AG08396 (cell line): ENCODE results near the gene ANKRD33.

Experiments used
- DNase-seq: peaks from one replicate; pipeline ENCODE4 v3.0.0; 2012; ENCODE audit warnings: low spot score, mixed read lengths

Gene ANKRD33

GRCh38 chr12:51887476-51888315 lies at the start of gene ANKRD33:
TSS of gene ANKRD33 (plus strand) at chr12:51888103. CDS start at chr12:51888187, 84 bp downstream.
- DNase-seq: no peak

DNA sequence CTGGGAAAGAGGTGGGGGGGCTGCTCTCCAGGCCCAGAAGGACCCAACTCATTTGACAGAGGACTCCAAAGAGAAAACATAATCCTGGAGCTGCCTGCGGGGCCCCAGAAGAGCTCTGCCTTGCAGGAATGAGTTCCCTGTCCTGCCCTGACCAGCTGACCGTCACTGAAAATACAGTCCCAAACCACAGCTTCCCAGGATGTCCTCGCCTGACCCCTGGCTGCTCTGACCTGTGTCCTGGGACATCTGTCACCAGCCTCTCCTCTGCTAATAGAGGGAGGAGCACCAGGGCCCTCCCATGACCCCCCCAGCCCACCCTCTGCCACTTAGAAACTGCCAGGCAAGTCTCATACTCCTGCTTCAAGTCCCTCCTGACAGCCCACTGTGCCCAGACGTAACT lies 49.1 kb upstream of the ANKRD33 start:
- no peak for DNase-seq

DNA sequence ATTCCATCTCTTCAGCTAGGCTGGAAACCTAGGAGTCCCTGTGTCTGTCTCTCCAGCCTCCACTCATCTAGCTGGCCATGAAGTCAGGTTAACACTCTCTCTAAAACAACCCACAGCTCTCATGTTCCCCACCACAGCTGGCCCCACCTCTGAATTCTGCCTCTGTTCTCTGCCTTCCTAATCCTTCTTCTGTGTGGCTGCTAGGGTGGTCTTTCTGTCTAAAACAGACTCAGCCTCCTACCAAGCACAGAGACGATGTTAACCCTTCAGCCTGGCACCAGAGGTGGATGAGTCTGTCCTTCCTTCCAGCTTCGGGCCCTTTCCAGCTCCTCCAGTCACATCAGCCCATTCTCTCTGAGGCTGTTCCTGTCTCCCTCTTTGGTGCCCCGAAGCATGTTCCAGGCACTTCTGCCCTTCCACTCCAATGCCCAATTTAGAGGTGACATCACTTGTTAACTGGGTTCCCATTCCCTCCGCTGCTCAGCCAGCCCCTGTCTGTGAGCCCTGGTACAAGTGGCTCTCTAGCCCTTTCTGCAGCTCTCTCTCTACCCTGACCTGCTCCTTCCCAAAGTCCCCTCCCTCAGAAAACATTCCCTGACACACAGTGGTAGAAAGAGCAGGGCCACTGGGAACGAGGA lies 48.5 kb upstream of the ANKRD33 start:
- DNase-seq: no peak

- no peak for DNase-seq
These were observed 46.9 kb upstream of the ANKRD33 start for GRCh38 chr12:51840966-51841365.

GRCh38 chr12:51841727-51842126 lies 46.2 kb upstream of the ANKRD33 start:
- no peak for DNase-seq

DNA sequence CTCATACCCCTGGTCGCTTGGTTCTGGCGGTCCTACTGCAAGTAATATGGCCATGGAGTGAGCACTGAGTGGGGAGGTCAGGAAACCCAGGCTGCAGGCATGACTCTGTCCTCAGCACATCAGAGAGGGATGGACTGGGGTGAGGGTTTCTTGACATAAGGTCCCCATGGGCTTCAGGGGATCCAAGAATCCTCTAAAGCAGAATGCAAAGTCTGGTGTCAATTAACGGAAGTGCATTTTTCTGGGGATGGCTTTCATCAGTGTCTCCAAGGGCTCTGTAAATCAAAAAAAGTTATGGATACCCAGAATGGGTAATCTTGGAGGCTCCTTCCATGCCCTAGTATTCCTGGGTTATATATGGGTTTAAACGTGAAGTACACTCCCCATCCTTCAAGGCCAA lies 43.0 kb upstream of the ANKRD33 start:
- DNase-seq: no peak

DNA sequence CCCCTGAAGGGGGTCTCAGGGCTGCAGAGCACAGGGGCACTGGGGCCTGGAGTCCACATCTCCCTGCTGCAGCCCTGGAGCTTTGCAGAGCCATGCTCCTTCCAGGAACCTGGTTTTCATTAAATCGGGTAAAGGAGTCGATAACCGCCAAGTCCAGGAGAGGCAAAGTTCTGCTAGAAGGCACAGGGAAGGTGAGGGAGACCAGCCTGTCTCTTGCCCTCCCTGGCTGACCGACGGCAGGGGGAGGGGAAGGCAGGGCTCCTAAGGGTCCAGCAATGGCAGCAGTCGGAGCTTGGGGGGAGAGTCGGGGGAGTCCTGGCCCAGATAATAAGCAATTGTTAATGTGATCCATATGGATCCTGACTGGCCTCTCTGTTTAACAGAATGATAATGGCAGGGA lies 42.4 kb upstream of the ANKRD33 start:
- DNase-seq: no peak

GRCh38 chr12:51846271-51846691 lies 41.6 kb upstream of the ANKRD33 start:
- DNase-seq: no peak

- peak; percentile 77 for DNase-seq
These were observed 40.8 kb upstream of the ANKRD33 start for GRCh38 chr12:51846911-51847642.

DNA sequence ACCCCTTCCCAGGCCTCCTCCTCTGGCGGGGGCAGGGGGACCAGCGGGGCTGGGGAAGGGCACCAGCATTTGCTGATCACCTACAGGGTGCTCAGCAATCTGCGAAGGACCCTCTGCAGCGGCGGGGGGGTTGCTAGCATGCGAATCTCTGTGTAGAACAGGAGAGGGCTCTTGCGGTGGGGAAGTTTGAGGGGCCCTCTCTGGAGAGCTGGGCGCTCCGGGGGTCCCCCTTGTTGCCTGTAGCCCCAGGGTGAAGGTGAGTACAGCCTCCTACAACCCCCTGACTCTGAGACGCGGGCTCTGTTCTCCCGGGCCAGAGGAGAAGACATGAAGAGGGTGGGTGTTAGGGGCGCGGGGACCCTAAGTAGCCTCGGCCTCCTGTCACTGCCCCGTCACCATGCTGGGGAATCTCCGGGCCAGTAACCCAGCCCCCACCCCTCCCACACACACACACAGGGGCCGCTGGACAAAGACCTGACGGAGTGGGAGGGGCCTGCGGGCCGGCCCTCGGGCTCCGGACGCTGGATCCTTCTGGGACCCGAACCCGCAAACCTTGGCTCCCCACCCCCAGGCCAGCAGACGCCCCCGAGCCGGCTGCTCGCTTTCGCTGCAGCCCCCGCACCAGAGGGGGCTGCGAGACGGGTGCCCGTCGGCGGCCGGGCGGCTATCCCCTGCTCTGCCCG lies 40.1 kb upstream of the ANKRD33 start:
- peak; percentile 54 for DNase-seq

- DNase-seq: peak; percentile 36
These were observed 39.6 kb upstream of the ANKRD33 start, which contains the start of gene FIGNL2 for GRCh38 chr12:51848326-51848727. TSS of gene FIGNL2 (minus strand) at chr12:51848718. CDS start at chr12:51822413, 26,305 bp downstream.

DNA sequence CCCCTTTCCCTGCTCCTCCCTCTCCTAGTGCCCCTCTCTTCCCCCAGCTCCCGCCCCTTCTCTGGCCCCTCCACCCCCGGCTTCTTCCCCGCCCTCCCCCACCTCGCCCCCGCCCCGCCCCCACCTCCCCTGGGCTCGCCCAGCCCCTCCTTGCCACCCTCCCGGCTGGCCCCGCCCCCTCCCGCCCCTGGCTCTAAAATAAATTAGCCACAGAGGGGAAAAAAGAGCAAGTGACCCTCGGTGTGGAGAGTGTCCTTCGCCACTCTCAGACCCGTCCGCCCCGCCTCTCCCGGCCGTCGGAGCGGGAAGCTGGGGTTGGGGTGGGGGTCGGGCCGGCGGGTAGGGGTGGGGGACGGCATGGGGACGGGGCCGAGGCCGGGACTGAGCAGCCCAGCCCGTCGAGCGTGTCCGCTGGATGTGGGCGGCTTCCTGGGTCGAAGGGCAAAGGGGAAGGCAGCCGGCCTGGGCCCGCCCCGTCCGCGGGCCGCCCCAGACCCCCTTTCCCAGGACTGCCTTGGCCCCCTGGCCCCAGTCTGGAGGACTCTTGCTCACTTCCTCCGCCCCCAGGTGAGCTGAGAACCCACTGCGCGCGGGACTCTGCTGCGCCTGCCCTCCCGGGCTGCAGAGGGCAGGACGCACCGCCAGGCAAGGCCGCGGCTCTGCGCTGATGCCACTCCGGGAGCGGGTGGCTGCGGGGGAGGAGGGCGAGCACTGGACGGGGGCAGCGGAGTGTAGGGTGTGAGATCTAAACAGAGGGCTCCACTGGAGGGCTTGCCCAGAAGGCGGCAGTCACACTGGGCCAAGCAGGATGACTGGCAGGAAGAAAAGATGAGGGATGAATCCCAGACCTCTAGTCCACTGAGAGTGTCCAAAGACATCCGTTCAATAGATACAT lies 38.8 kb upstream of the ANKRD33 start:
- DNase-seq: no peak

DNA sequence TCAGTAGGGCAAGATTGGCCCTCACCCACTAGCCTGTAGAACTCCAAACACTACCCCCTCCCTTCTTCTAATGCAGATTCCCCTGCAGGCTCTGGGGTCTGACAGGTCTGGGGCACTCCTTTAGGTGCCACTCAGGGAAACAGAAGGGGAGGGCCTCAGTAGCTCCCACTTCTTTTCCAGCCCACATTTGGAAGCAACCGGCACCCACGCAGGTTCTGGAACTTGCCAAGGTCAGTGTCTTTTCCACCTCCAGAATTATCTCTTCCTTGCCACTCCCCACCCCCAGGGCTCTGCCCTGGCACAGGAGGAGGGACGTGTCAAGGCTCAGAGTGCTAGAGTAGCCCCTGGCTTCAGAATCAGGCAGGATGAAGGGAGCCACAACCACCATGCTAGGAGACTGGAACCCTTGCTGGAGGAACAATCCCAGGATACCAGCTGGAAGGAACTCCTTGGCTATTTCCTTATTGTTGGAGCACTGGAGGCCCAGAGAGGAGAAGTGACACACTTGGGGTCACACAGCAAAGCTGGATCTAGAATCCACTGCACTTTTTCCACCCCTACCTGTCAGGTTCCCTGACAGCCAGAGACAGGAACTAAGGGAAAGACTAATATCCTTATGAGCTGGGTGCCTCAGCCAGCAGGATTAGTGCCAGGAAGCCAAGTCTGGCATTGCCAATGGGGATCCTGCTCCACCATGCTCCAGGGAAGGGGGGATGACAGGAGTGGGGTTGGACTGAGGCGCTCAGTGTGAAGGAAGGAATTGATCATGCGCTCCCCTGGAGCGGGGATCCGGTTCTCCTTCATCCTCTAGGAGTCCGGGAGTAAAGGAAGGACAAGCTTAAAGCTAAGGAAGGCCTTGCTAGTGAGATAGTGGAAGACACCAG lies 37.6 kb upstream of the ANKRD33 start:
- no peak for DNase-seq

DNA sequence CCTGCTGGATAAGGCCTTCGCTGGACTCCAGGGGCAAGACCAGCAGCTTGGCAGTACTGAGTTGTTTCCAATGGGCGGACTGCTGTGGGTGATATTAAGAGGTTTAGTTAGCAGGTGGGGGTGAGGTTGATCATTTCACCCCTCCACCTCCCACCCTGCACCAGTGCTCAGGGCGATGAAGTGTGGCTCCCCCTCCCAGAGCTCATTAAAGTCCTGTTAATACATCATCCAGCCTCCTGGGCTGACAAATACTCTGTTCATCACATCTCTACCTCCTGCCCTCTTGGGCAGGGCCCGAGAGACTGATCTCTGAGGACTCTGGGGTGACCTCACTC lies 37.0 kb upstream of the ANKRD33 start:
- no peak for DNase-seq

- no peak for DNase-seq
These were observed 36.3 kb upstream of the ANKRD33 start for GRCh38 chr12:51851413-51852124.

- DNase-seq: no peak
These were observed 35.3 kb upstream of the ANKRD33 start for GRCh38 chr12:51852404-51853137.

DNA sequence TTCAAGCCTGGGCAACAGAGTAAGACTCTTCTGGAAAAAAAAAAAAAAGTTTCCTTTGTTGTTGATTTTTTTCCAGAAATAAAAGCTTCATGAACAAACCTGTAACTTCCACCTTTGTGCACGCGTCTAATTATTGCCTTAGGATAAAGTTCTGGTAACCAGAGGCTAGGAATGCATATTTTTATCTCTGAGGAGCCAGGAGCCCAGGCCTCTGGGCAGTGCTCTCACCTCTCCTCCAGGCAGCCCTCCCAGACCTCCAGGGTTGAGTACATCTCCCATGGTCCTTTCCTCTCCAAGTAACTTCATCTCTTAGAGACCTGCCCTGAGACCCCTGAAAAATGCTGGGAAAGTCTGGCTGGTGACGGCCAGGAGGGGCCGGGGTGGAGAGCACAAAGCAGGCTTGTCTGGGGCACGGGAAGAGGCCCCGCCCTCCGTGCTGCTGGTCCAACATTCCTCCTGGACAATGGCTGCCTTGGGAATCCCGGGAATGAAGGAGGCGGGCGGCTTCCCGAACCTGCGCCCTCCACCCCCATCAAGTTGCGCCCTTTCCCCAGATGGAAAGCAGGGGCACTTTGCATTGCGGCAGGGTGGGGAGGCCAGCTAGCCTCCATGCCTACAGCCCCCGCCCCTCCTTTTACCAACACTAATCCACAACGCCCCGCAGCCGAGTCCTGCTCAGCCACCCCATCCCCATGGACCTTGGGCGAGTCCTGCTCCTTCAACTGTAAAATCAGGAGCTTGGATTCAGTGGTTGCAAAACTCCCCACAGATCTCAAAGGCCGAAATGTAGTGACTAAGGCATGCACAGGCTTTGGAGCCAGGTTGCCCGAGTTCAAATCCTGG lies 32.1 kb upstream of the ANKRD33 start:
- DNase-seq: peak; percentile 87

DNA sequence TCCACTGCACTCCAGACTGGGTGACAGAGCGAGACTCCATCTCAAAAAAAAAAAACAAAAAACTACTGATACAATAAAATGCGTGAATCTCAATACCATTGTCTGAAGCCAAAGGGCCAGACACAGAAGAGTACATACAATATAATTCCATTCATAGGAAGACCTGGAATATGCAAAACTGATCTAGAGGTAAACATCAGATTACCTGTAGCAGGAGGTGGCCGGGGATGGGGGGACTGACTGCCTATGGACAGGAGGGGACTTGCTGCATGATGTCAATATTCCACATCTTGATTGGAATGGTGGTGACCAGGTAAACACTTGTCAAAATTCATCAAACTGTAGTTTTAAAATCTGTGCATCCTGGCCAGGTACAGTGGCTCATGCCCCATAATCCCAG lies 26.9 kb upstream of the ANKRD33 start:
- DNase-seq: no peak
